SU-DHL-6 (cell line): Measurements from ENCODE around the gene LRRN2.

Source experiments
- EZH2phosphoT487 ChIP-seq: fragments of 200-600 bp; sonication (generic), shearing (Covaris generic); conservative IDR thresholded peaks from 2 replicates; pipeline ENCODE4 v1.6.1; 2018; ENCODE audit warnings: mild to moderate bottlenecking, antibody characterized with exemption, low read length, moderate library complexity, mixed read lengths
- TF ChIP-seq, protein P1 (sequence below): fragments of 200-600 bp; sonication (generic); IDR thresholded peaks from one replicate; pipeline ENCODE4 v1.5.1; 2017; ENCODE audit warnings: antibody characterized with exemption, mild to moderate bottlenecking, low read length, moderate library complexity; ENCODE audit not compliant: insufficient read depth, poor library complexity, severe bottlenecking

DNA sequence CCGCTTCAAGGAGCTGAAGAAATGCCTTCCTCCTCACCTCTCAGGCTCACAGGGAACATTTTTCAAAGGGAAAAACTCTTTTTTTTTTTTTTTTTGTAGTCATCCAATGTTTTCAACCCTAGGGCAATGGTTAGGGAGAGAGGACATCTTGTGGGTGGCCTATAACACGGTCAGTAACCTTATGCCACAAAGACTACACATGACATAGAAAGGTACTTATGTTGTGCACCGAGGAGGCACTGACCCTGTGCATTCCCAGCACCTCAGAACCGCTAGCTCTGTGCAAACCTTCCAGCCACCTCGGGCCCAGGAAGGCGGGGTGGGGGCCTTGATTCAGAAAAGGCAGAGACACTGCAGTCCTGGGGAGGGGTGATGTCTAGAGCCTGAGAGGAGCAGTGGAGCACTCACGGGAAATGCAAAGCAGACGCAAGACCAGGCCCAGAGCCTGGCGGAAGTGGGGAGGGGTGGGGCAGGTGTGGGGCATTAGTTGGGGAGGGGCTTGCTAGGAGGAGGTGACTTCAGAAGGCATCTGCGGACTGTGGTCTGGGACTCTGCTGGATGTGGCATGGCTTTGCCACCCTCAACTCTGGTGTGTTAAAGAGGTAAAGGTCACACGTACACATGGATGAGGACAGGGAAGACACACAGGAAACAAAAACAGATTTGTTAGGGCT is 100.7 kb downstream of the LRRN2 start:
- TF ChIP-seq, protein P1, sequence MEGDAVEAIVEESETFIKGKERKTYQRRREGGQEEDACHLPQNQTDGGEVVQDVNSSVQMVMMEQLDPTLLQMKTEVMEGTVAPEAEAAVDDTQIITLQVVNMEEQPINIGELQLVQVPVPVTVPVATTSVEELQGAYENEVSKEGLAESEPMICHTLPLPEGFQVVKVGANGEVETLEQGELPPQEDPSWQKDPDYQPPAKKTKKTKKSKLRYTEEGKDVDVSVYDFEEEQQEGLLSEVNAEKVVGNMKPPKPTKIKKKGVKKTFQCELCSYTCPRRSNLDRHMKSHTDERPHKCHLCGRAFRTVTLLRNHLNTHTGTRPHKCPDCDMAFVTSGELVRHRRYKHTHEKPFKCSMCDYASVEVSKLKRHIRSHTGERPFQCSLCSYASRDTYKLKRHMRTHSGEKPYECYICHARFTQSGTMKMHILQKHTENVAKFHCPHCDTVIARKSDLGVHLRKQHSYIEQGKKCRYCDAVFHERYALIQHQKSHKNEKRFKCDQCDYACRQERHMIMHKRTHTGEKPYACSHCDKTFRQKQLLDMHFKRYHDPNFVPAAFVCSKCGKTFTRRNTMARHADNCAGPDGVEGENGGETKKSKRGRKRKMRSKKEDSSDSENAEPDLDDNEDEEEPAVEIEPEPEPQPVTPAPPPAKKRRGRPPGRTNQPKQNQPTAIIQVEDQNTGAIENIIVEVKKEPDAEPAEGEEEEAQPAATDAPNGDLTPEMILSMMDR = no peak
- no peak for TF ChIP-seq EZH2phosphoT487
